ENCODE measurements around the gene FAM53C.

DNA sequence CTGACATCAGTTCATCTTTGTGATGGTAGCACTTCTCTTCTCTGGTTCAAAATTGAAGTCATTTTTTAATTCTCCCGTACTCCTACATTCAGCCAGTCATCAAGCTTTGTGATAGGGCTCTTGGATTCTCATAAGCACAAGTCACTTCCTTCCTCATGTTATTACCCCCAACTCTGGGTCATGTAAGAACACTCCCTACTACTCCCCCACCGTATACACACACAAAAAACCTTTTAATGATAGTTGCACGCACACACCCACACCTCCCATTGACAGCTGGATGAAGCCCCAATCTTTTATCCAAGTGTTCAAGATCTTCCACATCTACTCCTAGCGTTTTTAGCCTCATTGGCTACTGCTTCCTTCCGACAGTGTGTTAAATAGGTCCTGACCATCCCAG lies 31.2 kb downstream of the FAM53C start:
- no peak for TF ChIP-seq EP300 (IDR thresholded peaks at IDR 0.05)
- TF ChIP-seq, protein P1, sequence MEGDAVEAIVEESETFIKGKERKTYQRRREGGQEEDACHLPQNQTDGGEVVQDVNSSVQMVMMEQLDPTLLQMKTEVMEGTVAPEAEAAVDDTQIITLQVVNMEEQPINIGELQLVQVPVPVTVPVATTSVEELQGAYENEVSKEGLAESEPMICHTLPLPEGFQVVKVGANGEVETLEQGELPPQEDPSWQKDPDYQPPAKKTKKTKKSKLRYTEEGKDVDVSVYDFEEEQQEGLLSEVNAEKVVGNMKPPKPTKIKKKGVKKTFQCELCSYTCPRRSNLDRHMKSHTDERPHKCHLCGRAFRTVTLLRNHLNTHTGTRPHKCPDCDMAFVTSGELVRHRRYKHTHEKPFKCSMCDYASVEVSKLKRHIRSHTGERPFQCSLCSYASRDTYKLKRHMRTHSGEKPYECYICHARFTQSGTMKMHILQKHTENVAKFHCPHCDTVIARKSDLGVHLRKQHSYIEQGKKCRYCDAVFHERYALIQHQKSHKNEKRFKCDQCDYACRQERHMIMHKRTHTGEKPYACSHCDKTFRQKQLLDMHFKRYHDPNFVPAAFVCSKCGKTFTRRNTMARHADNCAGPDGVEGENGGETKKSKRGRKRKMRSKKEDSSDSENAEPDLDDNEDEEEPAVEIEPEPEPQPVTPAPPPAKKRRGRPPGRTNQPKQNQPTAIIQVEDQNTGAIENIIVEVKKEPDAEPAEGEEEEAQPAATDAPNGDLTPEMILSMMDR (IDR thresholded peaks at IDR 0.05) = no peak
- TF ChIP-seq POLR2A (IDR thresholded peaks at IDR 0.05) = no peak

Data from upper lobe of left lung (tissue), 4 donors.